Right renal cortex interstitium (tissue), 3 donors: Measurements from ENCODE around the gene CFAP157. TPM values are rescaled to one million over a fixed set of nuclear protein-coding genes. Genes with fewer than 3 reads are reported as not detected.
"Not testable (repeated sequence)": the region's sequence is repeated elsewhere in the genome, so short reads cannot be mapped to it uniquely, and the experiment has no call there.

ENCODE experiments used
- DNase-seq, 3 donors: peaks; one replicate each; pipeline ENCODE4 v3.0.0-alpha.2; 2013; ENCODE audit warnings: low read depth in 3 of 3, low spot score in 2 of 3
- polyA plus RNA-seq, 3 donors: library from polyadenylated mRNA; unstranded; fragments of 120-200 nt; gene quantifications; one replicate each; pipeline ENCODE4 v1.2.1, GENCODE V29; 2013; ENCODE audit not compliant: insufficient read length in 3 of 3

Gene CFAP157
- polyA plus RNA-seq, 3 donors, result 2.7 to 3.3 (median 2.9) TPM

DNA sequence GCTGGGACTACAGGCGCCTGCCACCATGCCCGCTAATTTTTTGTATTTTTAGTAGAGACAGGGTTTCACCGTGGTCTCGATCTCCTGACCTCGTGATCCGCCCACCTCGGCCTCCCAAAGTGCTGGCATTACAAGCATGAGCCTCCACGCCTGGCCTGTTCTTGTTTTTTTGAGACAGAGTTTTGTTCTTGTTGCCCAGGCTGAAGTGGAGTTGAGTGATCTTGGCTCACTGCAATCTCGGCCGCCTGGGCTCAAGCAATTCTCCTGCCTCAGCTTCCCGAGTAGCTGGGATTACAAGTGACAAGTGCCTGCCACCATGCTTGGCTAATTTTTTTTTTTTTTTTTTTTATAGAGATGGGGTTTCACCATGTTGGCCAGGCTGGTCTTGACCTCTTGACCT lies 50.0 kb downstream of the CFAP157 start:
- DNase-seq, result not testable (repeated sequence)

DNA sequence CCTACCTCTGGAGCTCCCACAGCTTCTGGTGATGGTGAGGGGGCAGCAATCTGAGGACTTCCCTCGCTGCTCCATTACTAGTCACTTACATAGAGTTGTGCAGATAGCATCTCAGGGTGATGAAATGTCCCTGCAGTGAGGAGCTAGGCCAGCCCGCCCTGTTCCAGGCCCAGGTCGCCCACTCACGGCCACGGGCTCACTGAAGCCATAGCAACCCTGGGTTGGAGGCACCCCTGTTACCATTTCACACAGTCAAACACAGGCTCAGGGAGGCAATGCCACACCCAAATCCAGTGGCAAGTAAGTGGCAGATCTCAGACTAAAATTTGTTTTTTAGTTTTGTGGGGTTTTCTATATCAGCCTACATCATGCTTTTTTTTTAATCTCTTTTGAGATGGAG lies 52.1 kb downstream of the CFAP157 start:
- no peak for DNase-seq

DNA sequence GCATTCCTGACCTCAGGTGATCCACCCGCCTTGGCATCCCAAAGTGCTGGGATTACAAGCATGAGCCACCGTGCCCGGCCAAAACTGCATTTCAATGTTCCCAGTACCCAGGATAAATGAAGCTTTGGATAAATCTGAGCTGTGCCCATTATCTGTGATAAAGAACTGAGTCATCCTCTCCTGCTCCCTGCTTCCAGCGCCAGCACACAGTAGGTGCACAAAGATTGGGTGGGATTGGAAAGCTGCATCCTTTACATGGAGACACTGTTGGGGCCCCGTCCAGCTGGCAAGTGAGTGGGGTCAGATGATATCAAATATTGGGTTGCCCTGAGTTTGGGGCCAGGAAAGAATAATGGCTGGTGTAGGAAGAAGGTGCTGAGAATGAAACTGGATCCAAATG lies 54.3 kb downstream of the CFAP157 start:
- DNase-seq, result no peak

DNA sequence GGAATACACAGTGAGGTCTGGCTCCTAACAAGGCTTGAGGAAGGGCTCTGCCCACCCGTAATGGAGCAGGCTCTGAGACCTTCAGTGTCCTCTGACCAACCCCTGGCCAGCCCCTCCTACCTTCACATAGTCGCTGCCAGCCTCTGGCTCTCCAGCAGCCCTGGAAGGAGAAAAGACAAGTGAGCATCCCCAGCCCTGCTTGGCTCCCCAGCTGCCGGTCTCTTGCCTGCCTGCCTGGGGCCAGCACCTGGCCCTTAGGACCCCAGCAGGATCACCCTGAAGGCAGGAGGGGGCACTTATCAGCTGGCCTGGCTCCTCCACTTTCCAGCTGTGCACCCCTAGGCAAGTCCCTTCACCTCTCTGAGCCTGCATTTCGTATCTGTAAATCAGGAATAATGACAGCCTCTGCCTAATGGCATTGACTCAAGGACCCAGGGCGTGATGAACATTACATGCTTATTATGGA lies 54.7 kb downstream of the CFAP157 start:
- DNase-seq, result no peak

DNA sequence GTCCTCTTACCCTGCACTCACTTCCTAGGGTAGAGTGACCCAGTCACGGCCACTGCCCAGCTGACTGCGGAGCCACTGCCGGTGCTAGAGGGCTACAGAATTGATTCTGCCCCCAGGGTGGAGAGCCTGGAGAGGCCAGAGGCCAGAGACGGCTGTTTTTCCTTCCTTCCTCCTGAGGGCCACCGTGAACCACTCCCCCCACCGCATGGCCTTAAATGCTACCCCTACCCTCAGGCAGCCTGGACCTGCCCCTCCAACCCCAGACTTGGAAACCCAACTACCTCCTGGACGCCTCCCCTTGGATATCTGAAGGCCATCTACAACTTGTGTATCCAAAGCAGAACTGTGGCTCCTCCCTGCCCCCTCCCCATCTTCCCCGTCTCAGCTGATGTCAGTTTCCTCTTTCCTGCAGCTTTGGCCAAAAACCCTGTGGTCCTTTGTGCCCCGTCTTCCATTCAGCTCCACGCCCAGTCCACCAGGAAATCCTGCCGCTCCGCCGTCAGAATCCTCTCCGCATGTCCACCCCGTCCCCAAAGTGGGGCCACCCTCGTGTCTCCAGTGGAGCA lies 55.4 kb downstream of the CFAP157 start:
- DNase-seq, result no peak

DNA sequence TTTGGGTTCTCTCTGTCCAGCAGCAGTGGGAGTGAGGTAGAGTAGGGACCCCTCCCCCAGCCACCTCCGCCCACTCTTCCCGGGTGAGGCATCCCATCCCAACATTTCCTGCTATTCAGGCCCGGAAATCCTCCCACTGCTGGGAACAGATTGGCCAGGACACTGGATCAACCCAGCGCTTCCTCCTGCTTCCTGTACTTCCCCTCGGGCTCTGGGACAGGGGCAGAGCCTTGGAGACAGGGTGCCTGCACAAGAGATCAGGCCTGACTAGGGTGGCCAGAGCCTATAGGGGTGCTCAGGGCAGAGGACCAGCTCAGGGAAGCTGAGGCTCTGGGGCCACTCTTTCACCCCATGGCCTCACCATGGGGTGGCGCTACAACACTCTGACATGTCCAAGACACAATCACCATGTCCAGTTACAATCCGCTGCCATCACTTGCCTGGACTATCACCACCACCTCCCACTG lies 57.2 kb downstream of the CFAP157 start:
- no peak for DNase-seq

DNA sequence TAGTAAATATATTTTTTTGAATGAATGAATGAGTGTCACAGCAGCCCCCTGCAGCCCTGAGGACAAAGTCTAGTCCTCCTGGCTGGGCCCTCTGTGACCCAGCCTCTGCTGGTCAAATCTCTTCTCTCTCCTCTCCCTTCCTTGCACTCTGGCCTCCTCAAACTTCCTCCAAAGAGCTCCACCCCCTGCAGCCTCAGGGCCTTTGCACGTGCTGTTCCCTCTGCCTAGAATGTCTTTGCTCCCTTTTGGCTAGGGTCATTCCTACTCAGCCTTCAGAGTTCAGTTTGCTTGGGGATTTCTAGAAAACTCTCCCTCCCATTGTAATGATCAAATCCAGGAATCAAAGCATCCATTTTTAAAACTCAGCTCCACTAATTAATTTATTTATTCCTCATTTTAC lies 58.6 kb downstream of the CFAP157 start:
- DNase-seq, result no peak

Other genes starting within 250 kb of the CFAP157 start
- gene STXBP1, start 94.7 kb upstream of the CFAP157 start, polyA plus RNA-seq, result 10 to 100 TPM; 23.4 to 29.9 (median 26.3) TPM
- gene PTRH1, start 8.7 kb downstream of the CFAP157 start, polyA plus RNA-seq, result 1 to 10 TPM; 6.6 to 9.6 (median 7.5) TPM
- gene TTC16, start 9.1 kb downstream of the CFAP157 start, polyA plus RNA-seq, result under 1 TPM; 0.14 to 0.26 (median 0.20) TPM
- 10 to 100 TPM; 12.3 to 15.6 (median 13.4) TPM for gene TOR2A, start 28.3 kb downstream of the CFAP157 start, polyA plus RNA-seq
- 10 to 100 TPM; 12.1 to 15.1 (median 12.6) TPM for gene SH2D3C, start 71.7 kb downstream of the CFAP157 start, polyA plus RNA-seq
- 10 to 100 TPM; 69.3 to 69.7 (median 69.3) TPM for gene CDK9, start 79.0 kb downstream of the CFAP157 start, polyA plus RNA-seq
- 10 to 100 TPM; 35.6 to 42.0 (median 39.4) TPM for gene FPGS, start 95.9 kb downstream of the CFAP157 start, polyA plus RNA-seq
- 10 to 100 TPM; 72.5 to 78.1 (median 74.0) TPM for gene ENG, start 147.7 kb downstream of the CFAP157 start, polyA plus RNA-seq
- 10 to 100 TPM; 33.9 to 40.0 (median 36.4) TPM for gene AK1, start 170.7 kb downstream of the CFAP157 start, polyA plus RNA-seq
- gene ST6GALNAC6, start 192.6 kb downstream of the CFAP157 start, polyA plus RNA-seq, result 10 to 100 TPM; 39.7 to 47.3 (median 43.1) TPM
- 10 to 100 TPM; 10.6 to 11.8 (median 11.6) TPM for gene ST6GALNAC4, start 210.1 kb downstream of the CFAP157 start, polyA plus RNA-seq
- 1 to 10 TPM; 1.1 to 1.6 (median 1.1) TPM for gene PIP5KL1, start 223.8 kb downstream of the CFAP157 start, polyA plus RNA-seq
- gene DPM2, start 230.9 kb downstream of the CFAP157 start, polyA plus RNA-seq, result 10 to 100 TPM; 33.3 to 37.4 (median 36.5) TPM